Astrocyte of the cerebellum (primary cell): ENCODE data around the gene LHFPL4.

ENCODE experiments used
- DNase-seq: peaks from one replicate; pipeline ENCODE4 v3.0.0-alpha.2; 2011; ENCODE audit warnings: low read depth
- H3K4me3 ChIP-seq: 2 replicates; pipeline ENCODE4 v1.5.1; 2011; ENCODE audit warnings: mild to moderate bottlenecking, low read depth, low read length, moderate library complexity
- CTCF ChIP-seq: IDR thresholded peaks from 2 replicates; pipeline ENCODE4 v1.5.1; 2012; ENCODE audit warnings: low read length, low read depth, moderate library complexity, mild to moderate bottlenecking; ENCODE audit errors: missing control alignments
- in situ Hi-C: cut with HindIII; loops from 2 replicates; pipeline ENCODE4 v1.10.0; 2017; ENCODE audit warnings: low sequenced_read_pairs

Gene LHFPL4

GRCh38 chr3:9467451-9467850 is 86.2 kb downstream of the LHFPL4 start:
- no peak for TF ChIP-seq CTCF
- no peak overlapping the region for H3K4me3 ChIP-seq
- in situ Hi-C loops, result no loop called here
- DNase-seq, result no peak

GRCh38 chr3:9455596-9456131 is 98.0 kb downstream of the LHFPL4 start:
- no peak overlapping the region for H3K4me3 ChIP-seq
- in situ Hi-C loops, result no loop called here
- no peak for DNase-seq
- no peak for TF ChIP-seq CTCF

- H3K4me3 ChIP-seq, result no peak overlapping the region
- TF ChIP-seq CTCF, result no peak
- no peak for DNase-seq
- in situ Hi-C loops, result loop anchor here (5.0 kb wide), 1 partner anchor 75 kb away; no protein-coding TSS in a partner anchor
Observed at GRCh38 chr3:9452417-9452816, 101.2 kb downstream of the LHFPL4 start.

- no peak for TF ChIP-seq CTCF
- DNase-seq, result no peak
- in situ Hi-C loops, result loop anchor here (5.0 kb wide), 1 partner anchor 74 kb away; no protein-coding TSS in a partner anchor
Observed at GRCh38 chr3:9450991-9451390, 102.6 kb downstream of the LHFPL4 start.

GRCh38 chr3:9450126-9450525 is 103.5 kb downstream of the LHFPL4 start:
- no peak overlapping the region for H3K4me3 ChIP-seq
- no peak for TF ChIP-seq CTCF
- in situ Hi-C loops, result loop anchor here (5.0 kb wide), 1 partner anchor 73 kb away; no protein-coding TSS in a partner anchor
- DNase-seq, result no peak

More at GRCh38 chr3:9450991-9451390, 102.6 kb downstream of the LHFPL4 start:
- no peak overlapping the region for H3K4me3 ChIP-seq

DNA sequence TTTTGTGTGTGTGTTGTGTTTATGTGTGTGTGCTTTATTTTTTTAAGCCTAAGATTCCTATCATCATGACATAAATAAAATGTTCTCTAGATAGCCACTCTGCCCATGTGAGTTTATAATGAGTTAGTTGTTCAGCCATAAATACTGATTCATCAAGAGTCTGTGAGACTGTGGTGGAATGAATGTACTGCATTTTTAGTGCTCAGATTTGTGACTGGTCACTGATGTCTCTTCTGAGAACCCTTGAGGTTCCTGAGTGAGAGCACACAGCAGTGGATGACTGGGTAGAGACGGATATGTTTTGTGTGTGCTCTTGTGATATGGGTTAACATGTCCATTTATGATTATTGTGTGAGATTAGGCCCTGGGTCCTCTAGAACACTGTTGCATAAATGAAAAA is 105.0 kb downstream of the LHFPL4 start:
- in situ Hi-C loops, result no loop called here
- H3K4me3 ChIP-seq, result no peak overlapping the region
- no peak for TF ChIP-seq CTCF
- DNase-seq, result no peak
